Esophagus muscularis mucosa (tissue), 4 donors: ENCODE measurements around the gene FBXO8. TPM values are rescaled to one million over a fixed set of nuclear protein-coding genes. Genes with fewer than 3 reads are reported as not detected.

Source experiments
- DNase-seq: peaks from one replicate; pipeline ENCODE4 v3.0.0-alpha.2; 2017; ENCODE audit errors: extremely low spot score
- H3K27ac ChIP-seq, 4 donors: fragments of 200-600 bp; sonication (generic); replicated peaks in 1 of 4; 1 replicate in 3 of 4; 2 replicates in 1 of 4; pipeline ENCODE4 v1.5.1; 2016 to 2019; ENCODE audit warnings: mild to moderate bottlenecking in 1 of 4
- H3K27me3 ChIP-seq, 4 donors: fragments of 200-600 bp; sonication (generic); one replicate each; pipeline versions ENCODE4 v1.5.1 to v1.6.0; 2016 to 2019
- H3K36me3 ChIP-seq, 4 donors: fragments of 200-600 bp; sonication (generic); one replicate each; pipeline ENCODE4 v1.5.1; 2016 to 2019
- H3K4me1 ChIP-seq, 4 donors: fragments of 200-600 bp; sonication (generic); one replicate each; pipeline ENCODE4 v1.5.1; 2016 to 2019
- H3K4me3 ChIP-seq, 4 donors: fragments of 200-600 bp; sonication (generic); 1 replicate in 2 of 4; 2 replicates in 2 of 4; pipeline ENCODE4 v1.5.1; 2016 to 2019; ENCODE audit warnings: mild to moderate bottlenecking in 4 of 4, moderate library complexity in 1 of 4
- H3K9me3 ChIP-seq, 4 donors: fragments of 200-600 bp; sonication (generic); 1 replicate in 3 of 4; 2 replicates in 1 of 4; pipeline ENCODE4 v1.5.1; 2016 to 2019
- EP300 ChIP-seq: sonication (generic); formaldehyde crosslinking; IDR thresholded peaks from one replicate; pipeline ENCODE4 v1.6.1; 2017; ENCODE audit warnings: antibody characterized with exemption
- POLR2A ChIP-seq: fragments of 450-650 bp; IDR thresholded peaks from one replicate; pipeline ENCODE4 v1.6.1; 2017; ENCODE audit warnings: antibody characterized with exemption, moderate library complexity, mild to moderate bottlenecking, low read depth
- POLR2AphosphoS5 ChIP-seq, 2 donors: sonication (generic); formaldehyde crosslinking; IDR thresholded peaks; one replicate each; pipeline ENCODE4 v1.6.1; 2017; ENCODE audit warnings: antibody characterized with exemption in 2 of 2
- WGBS: methylation state at CpG from one replicate; pipeline ENCODE4 v1.1.5; 2018; 5-methylcytosine and 5-hydroxymethylcytosine counted together
- intact Hi-C: fragments of 100-400 bp; cut with DNase I; formaldehyde crosslinking; loops from one replicate; pipeline ENCODE4 v1.15.1; 2023
- total RNA-seq, 4 donors: library from RNA; depleted of rRNA; stranded (reverse); fragments of >200 nt; gene quantifications; one replicate each; pipeline versions ENCODE4 v1.1.0 to v1.2.1, GENCODE V29; 2016
- TF ChIP-seq, protein P1 (sequence below), 3 experiments: fragments of 200-600 bp in 2 of 3; fragments of 450-650 bp in 1 of 3; sonication (generic) in 2 of 3; IDR thresholded peaks; one replicate each; pipeline ENCODE4 v1.5.1; 2017 to 2019; ENCODE audit warnings: antibody characterized with exemption in 3 of 3, mild to moderate bottlenecking in 2 of 3, moderate library complexity in 1 of 3

Gene FBXO8
- total RNA-seq, 4 donors from 2014 or later = 32.0 to 48.0 (median 45.5) TPM

DNA sequence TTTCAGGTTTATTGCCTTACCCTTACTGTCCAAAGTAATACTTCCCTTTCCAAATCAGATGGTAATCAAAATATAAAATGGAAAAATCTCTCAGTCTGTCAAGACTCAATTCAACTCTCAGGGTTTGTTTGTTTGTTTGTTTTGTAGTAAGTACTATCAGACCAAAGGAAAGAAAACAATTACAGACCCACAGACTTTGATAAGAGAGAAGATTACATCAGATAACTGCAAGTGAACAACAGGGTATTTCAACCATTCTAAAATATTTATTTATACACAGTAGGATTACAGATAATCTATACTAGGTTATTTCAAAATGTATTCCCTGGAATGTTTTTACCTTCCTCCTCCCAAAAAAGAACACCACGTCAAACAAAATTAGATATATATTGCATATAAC is 28.9 kb downstream of the FBXO8 start:
- Histone ChIP-seq H3K27me3 (no peaks in the 10 kb centered on the region), H3K27ac (no peak overlapping the region), H3K9me3 (no peaks in the 10 kb centered on the region), H3K4me3 (no peak overlapping the region), H3K36me3 (peaks cover 0 to 24% (median 7%) of the 10 kb centered on the region in 4 donors), H3K4me1 (peaks cover 0 to 10% (median 9%) of the 10 kb centered on the region in 4 donors)
- 90% methylated on average over 1 of the region's 1 CpG for WGBS
- intact Hi-C loops = no loop called here
- DNase-seq = no peak
- TF ChIP-seq, protein P1, sequence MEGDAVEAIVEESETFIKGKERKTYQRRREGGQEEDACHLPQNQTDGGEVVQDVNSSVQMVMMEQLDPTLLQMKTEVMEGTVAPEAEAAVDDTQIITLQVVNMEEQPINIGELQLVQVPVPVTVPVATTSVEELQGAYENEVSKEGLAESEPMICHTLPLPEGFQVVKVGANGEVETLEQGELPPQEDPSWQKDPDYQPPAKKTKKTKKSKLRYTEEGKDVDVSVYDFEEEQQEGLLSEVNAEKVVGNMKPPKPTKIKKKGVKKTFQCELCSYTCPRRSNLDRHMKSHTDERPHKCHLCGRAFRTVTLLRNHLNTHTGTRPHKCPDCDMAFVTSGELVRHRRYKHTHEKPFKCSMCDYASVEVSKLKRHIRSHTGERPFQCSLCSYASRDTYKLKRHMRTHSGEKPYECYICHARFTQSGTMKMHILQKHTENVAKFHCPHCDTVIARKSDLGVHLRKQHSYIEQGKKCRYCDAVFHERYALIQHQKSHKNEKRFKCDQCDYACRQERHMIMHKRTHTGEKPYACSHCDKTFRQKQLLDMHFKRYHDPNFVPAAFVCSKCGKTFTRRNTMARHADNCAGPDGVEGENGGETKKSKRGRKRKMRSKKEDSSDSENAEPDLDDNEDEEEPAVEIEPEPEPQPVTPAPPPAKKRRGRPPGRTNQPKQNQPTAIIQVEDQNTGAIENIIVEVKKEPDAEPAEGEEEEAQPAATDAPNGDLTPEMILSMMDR (IDR thresholded peaks at IDR 0.05) = no peak
- TF ChIP-seq POLR2AphosphoS5 (IDR thresholded peaks at IDR 0.05) = no peak
- TF ChIP-seq POLR2A = no peak
- TF ChIP-seq EP300 = no peak

DNA sequence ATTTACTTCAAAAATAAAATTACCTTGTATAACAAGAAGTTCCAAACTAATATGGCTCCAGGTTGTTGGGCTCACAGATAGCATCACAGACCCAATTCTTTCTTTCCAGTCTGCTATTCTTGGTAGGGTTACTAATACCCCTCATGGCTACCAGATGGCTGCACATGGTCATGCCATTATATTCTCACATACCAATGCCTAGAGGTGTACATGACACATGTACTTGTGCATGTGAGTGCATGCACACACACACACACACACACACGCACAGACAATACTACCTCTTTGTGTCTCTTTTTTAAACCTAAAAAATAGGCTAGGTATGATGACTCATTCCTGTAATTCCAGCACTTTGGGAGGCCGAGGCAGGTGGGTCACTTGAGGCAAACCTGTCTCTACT is 31.1 kb downstream of the FBXO8 start:
- 91% methylated on average over 2 of the region's 2 CpGs for WGBS

DNA sequence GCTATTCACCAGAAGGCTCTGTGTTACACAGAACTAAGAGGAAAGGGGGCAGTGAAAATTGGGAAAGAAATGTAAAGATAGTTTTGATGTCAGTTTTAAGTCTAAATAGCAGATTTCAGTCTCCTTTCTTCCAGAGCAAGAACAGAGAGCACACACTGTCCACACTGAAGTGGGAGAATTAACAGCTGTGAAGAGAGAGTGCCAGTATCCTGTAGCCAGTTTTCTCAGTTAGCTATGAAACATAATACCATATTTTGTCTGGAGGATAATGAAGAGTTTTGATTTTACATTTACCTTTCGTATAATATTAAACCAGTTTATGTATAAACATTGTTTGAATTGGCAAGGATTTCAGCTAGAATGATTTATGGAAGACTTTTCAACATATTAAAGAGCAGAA is 35.1 kb downstream of the FBXO8 start:
- intact Hi-C loops = no loop called here
- TF ChIP-seq POLR2AphosphoS5 (IDR thresholded peaks at IDR 0.05) (no peak), EP300 (no peak), POLR2A (no peak)
- TF ChIP-seq, protein P1 (IDR thresholded peaks at IDR 0.05) = no peak
- WGBS = 36% methylated on average over 1 of the region's 1 CpG
- Histone ChIP-seq H3K27me3 (no peaks in the 10 kb centered on the region), H3K27ac (no peak overlapping the region), H3K9me3 (no peaks in the 10 kb centered on the region), H3K4me3 (no peak overlapping the region), H3K36me3 (no peaks in the 10 kb centered on the region), H3K4me1 (peaks cover 0 to 7% (median 3%) of the 10 kb centered on the region in 4 donors)
- DNase-seq = no peak

More for the DNA sequence above, 31.1 kb downstream of the FBXO8 start:
- peaks cover 0 to 17% (median 12%) of the 10 kb centered on the region in 4 donors for H3K4me1 ChIP-seq
- TF ChIP-seq POLR2A = no peak
- no peak for TF ChIP-seq POLR2AphosphoS5 (IDR thresholded peaks at IDR 0.05)
- no peak for TF ChIP-seq EP300
- TF ChIP-seq, protein P1 (IDR thresholded peaks at IDR 0.05) = no peak
- no peaks in the 10 kb centered on the region for H3K9me3 ChIP-seq
- peaks cover 0 to 11% (median under 1%) of the 10 kb centered on the region in 4 donors for H3K36me3 ChIP-seq
- H3K27ac ChIP-seq = no peak overlapping the region
- no peak overlapping the region for H3K4me3 ChIP-seq
- no peaks in the 10 kb centered on the region for H3K27me3 ChIP-seq
- no peak for DNase-seq
- intact Hi-C loops = no loop called here

DNA sequence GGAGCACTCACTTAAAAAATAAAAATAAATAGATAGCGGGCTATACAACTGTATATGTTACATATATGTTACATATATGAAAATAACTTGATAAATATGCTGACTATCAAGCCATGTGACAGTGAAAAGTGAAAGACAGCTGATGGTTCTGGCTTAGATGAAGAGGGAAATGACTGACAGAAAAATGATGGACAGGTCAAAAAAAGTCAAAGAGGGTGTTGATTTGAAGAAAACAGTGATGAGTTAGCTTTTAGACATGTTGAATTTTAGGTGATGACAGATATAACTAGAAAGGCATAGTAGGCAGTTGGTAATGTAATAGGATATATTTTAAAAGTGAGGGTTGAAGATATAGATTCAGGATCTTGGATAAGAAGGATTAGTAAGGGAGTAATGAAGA is 37.8 kb downstream of the FBXO8 start:
- Histone ChIP-seq H3K4me3 (no peak overlapping the region), H3K4me1 (peaks cover 0 to 7% (median 3%) of the 10 kb centered on the region in 4 donors), H3K27me3 (no peaks in the 10 kb centered on the region), H3K9me3 (no peaks in the 10 kb centered on the region), H3K27ac (no peak overlapping the region), H3K36me3 (peaks cover 0 to 4% (median 0%) of the 10 kb centered on the region in 4 donors)
- DNase-seq = no peak
- WGBS = 95% methylated on average over 1 of the region's 1 CpG
- intact Hi-C loops = no loop called here
- TF ChIP-seq POLR2A = no peak
- TF ChIP-seq EP300 = no peak
- TF ChIP-seq, protein P1 (IDR thresholded peaks at IDR 0.05) = no peak
- no peak for TF ChIP-seq POLR2AphosphoS5 (IDR thresholded peaks at IDR 0.05)

DNA sequence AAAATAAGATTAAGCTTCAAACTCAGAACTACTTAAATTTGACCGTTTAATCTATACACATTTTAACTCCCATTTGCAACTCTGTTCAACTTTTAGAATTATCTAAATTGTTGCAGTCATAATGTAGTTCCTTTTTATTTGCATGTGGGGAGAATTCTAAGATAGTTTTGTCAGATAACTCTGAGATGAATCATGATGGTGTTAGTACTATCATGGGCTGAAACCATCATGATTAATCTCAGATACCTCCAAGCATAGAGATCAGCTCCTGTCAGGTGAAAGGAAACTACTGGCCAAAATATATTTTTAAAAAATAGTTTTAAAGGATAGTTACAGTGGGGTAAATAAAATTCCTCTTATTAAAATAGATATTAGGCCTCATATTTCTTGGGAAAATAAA is 39.0 kb downstream of the FBXO8 start:
- peaks cover 0 to 16% (median 5%) of the 10 kb centered on the region in 4 donors for H3K36me3 ChIP-seq
- peaks cover 0 to 7% (median 3%) of the 10 kb centered on the region in 4 donors for H3K4me1 ChIP-seq
- WGBS = 95% methylated on average over 1 of the region's 1 CpG

More for the DNA sequence above, 39.0 kb downstream of the FBXO8 start:
- intact Hi-C loops = no loop called here
- H3K27me3 ChIP-seq = no peaks in the 10 kb centered on the region
- H3K4me3 ChIP-seq = no peak overlapping the region
- H3K27ac ChIP-seq = no peak overlapping the region
- H3K9me3 ChIP-seq = no peaks in the 10 kb centered on the region
- DNase-seq = no peak
- TF ChIP-seq, protein P1 (IDR thresholded peaks at IDR 0.05) = no peak
- no peak for TF ChIP-seq EP300
- no peak for TF ChIP-seq POLR2AphosphoS5 (IDR thresholded peaks at IDR 0.05)
- no peak for TF ChIP-seq POLR2A
